C4-2B (cell line): ENCODE data around the gene ELP1.
A peak's percentile ranks its signal among the peaks of the same experiment; 100 is the strongest.
"Not testable (repeated sequence)": the region's sequence is repeated elsewhere in the genome, so short reads cannot be mapped to it uniquely, and the experiment has no call there.

Experiments
- H3K27ac ChIP-seq: fragments of 450-650 bp; 2 replicates; pipeline ENCODE4 v1.5.1; 2017
- CTCF ChIP-seq: fragments of 450-650 bp; conservative IDR thresholded peaks from 2 replicates; pipeline ENCODE4 v1.5.1; 2017; ENCODE audit warnings: mild to moderate bottlenecking
- ZFX ChIP-seq: fragments of 450-650 bp; IDR thresholded peaks from 2 replicates; pipeline ENCODE4 v1.6.1; 2017

ELP1 gene

GRCh38 chr9:108933718-108934322 lies at the start of gene ELP1:
TSS of gene ELP1 (minus strand) at chr9:108934124. CDS start at chr9:108931146, 2,978 bp downstream.
- TF ChIP-seq CTCF, result peak; percentile 54
- TF ChIP-seq ZFX, result peak; percentile 68
- peak within 1 kb of the TSS; percentile 81 for H3K27ac ChIP-seq

GRCh38 chr9:108980893-108981292 lies 47.0 kb upstream of the ELP1 start:
- no peak for TF ChIP-seq CTCF
- no peak for TF ChIP-seq ZFX

GRCh38 chr9:108978205-108978604 lies 44.3 kb upstream of the ELP1 start:
- TF ChIP-seq ZFX (no peak), CTCF (no peak)

More at GRCh38 chr9:108980893-108981292, 47.0 kb upstream of the ELP1 start:
- no peak overlapping the region for H3K27ac ChIP-seq

GRCh38 chr9:108973895-108974294 lies 40.0 kb upstream of the ELP1 start:
- H3K27ac ChIP-seq, result no peak overlapping the region
- TF ChIP-seq CTCF (no peak), ZFX (no peak)

More at GRCh38 chr9:108978205-108978604, 44.3 kb upstream of the ELP1 start:
- no peak overlapping the region for H3K27ac ChIP-seq

GRCh38 chr9:108972626-108973209 lies 38.8 kb upstream of the ELP1 start:
- no peak overlapping the region for H3K27ac ChIP-seq
- TF ChIP-seq ZFX (no peak), CTCF (no peak)

GRCh38 chr9:108972186-108972585 lies 38.3 kb upstream of the ELP1 start:
- TF ChIP-seq CTCF (no peak), ZFX (no peak)
- H3K27ac ChIP-seq, result no peak overlapping the region

GRCh38 chr9:108971392-108971791 lies 37.5 kb upstream of the ELP1 start:
- H3K27ac ChIP-seq, result not testable (repeated sequence)

GRCh38 chr9:108967916-108968315 lies 34.0 kb upstream of the ELP1 start:
- no peak for TF ChIP-seq CTCF
- no peak for TF ChIP-seq ZFX
- no peak overlapping the region for H3K27ac ChIP-seq
